NCI-H510A treated with DMSO at 0.1 percent for 48 hours (cell line): ENCODE measurements around the gene C12orf60.
A peak's percentile ranks its signal among the peaks of the same experiment; 100 is the strongest.

Experiments
- DNase-seq: peaks from one replicate; lab custom pipeline; 2025; lab: John Stamatoyannopoulos, UW

The C12orf60 gene

DNA sequence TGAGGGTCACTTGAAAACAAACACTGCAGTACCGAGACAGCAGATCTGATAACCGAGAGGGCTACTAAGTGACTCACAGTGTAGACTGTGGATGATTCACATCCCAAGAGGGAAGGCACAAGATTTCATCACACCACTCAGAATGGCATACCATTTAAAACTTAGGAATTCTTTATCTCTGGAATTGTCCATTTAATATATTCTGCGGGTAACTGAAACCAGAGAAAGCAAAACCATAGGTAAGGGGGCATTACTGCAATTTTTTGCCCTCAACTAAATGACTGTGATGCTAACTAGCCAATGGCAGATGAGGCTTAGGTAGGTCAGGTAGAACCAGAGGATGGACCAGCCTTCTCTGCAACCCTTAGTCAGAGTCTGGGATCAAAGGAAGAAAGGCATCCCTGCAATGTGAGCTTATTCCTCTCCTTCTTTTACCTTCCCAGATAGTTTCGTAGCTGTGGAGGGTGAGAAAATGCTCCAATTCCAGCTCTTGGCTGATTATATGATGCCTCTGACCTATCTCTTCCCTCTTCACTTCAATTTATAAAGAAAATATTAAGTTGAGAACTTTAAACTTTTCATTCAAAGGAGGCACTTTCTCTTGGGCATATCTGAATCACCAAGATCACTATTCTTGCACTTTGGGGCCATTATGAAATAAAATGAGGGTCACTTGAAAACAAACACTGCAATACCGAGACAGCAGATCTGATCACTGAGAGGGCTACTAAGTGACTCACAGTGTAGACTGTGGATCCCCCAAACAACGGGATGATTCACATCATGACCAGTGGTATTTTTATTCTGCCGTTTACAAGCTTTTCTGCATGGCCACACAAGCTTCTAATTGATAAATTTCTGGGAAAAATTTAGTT, 33.1 kb downstream of the C12orf60 start:
- no peak for DNase-seq

DNA sequence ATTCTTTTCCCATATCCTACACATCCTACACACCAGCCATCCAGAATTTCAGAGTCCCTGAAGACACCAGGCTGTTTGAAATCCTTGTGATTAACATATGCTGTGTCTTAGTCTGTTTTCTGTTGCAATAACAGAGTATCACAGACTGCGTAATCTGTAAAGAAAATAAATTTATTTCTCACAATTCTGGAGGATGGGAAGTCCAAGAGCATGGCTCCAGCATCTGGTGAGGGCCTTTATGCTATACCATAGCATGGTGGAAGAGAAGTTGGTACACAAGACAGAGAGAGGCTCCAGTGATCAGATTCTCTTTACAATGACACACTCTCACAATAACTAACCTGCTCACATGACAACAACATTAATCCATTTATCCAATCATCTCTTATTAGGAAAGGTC, 35.8 kb downstream of the C12orf60 start:
- DNase-seq = no peak

- DNase-seq = peak; percentile 29
Observed at GRCh38 chr12:14840616-14841015, 37.1 kb downstream of the C12orf60 start.

- DNase-seq = no peak
Observed at GRCh38 chr12:14841761-14842160, 38.3 kb downstream of the C12orf60 start.

- no peak for DNase-seq
Observed at GRCh38 chr12:14842315-14842714, 38.8 kb downstream of the C12orf60 start.

GRCh38 chr12:14843425-14843887, 40.0 kb downstream of the C12orf60 start, which contains the start of gene ART4:
ART4 (minus strand) TSS chr12:14843526; CDS start chr12:14843113, 413 bp downstream.
- DNase-seq = no peak

DNA sequence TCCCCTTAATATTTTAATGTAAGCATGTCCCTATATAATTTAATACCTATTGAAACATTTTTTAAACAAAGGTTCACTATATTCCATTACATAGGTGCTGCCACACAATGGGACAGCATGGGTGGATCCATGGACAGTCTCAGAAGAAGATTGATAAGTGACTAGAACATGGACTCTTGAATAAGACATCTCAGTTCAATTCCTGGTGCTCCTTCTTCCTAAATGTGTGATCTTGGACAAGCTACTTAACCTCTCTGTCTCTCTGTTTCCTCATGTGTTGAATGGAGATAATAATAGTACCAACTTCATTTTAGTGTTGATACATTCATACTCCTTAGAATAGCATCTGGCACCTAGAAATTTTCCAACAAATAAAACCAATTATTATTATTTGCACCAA, 40.9 kb downstream of the C12orf60 start:
- DNase-seq = no peak

DNA sequence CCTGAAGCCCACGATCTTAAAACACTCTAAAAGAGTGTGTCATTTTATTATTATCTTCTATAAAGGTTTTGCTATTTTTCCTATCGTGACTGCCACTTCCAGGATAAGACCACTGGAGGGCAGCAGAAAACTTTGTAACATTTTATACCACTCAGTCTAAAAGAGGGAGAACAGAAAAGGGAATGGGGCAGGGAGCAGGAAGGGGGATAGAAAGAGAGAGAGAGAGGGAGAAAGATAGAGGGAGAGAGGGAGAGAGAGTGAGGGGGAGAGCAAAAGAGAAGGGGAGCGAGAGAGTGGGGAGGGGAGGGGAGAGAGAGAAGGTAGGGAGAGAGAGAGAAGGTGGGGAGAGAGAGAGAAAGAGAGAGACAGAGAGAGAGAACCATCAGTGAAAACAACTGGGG, 41.9 kb downstream of the C12orf60 start:
- peak; percentile 51 for DNase-seq

DNA sequence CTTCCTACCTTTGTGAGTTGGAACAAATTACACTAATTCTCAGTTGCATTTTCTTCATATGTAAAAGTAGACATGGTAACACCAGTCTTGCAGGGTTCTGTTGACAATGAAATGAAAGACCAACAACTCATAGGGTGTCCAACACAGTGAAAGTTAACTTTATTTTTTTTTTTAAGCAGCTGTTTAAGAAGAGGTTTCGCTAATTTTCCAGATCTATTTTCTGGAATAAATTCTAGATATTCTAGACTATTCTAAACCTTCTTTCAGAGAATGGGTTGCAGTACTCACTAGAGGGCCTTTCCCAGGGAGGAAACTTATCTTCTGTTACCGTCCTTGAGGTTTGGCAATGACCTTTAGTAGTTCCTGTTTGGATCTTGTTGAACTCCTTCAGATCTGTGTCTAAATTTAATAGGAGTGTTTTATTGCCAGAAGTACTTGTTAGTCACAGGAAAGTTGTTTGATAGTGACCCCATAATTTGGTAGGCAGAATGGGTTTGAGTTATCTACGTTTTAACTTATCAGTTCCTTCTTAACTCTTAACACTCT, 42.6 kb downstream of the C12orf60 start:
- DNase-seq = no peak

DNA sequence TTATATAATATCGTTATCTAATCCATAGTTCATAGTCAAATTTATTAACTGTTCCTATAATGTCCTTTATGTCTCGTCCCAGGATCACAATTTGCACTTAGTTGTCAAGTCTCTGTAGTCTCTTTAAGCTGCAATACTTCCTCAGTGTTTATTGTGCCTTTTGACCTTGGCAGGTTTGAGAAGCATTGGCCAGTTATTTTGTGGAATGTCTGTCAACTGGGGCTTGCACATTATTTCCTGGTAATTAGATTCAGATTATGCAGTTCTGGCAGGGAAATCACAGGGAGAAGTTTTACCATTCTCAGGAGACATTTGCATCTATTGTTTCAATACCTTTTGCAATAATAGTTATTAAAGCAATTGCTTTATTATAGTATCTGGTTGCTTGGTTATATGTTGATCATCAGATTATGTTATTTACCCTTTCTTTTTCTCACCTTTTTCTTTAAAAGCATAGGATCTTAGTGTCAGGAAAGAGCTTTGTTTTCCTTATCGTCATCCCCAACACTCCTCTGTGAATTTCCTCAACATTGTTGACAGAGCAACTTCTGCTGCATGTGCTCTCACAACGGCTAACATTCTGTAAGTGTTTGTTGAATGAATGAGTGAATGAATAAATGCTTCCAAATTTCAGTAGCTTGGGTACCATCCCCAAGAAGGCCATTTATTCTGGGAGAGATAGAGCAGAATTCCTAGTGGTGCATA, 43.6 kb downstream of the C12orf60 start:
- DNase-seq = no peak

- DNase-seq = no peak
Observed at GRCh38 chr12:14849661-14850060, 46.2 kb downstream of the C12orf60 start.

GRCh38 chr12:14850929-14851663, 47.6 kb downstream of the C12orf60 start:
- DNase-seq = no peak

DNA sequence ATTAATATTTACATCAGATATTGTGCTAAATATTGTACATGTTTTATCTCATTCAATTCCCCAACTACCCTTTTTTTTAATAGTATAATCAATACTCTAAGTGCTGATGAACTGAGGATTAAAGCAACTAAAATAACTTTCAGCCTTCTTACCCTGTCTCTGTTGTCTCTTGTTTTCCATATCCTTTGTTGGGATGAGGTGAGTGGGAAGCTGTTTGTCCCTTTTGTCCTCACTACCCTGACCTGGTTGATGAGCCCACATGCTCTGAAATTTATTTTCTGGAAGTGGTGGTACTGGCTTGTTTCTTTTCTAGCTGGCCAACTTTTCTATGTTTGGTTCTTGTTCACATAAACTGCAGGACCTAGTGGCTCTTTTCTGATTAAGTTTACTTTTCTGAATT, 49.4 kb downstream of the C12orf60 start:
- DNase-seq = no peak

DNA sequence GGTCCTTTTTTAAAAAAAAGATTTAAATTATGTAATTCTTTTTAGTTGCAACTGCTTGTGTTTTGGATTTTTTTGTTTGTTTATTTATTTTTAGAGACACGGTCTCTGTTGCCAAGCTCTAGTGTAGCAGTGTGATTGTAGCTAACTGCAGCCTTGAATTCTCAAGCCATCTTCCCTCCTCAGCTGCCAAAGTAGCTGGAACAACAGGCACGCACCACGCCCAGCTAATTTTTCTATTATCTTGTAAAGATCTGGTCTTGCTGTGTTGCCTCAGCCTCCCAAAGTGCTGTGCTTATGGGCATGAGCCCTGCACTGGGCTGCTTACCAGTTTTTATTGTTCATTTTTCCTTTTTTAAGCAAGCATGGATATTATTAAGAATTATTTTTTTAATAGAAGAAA, 50.5 kb downstream of the C12orf60 start:
- DNase-seq = no peak

- no peak for DNase-seq
Observed at GRCh38 chr12:14854586-14855183, 51.2 kb downstream of the C12orf60 start.

GRCh38 chr12:14858513-14858912, 55.0 kb downstream of the C12orf60 start:
- DNase-seq = no peak

GRCh38 chr12:14860490-14860889, 57.0 kb downstream of the C12orf60 start:
- no peak for DNase-seq

DNA sequence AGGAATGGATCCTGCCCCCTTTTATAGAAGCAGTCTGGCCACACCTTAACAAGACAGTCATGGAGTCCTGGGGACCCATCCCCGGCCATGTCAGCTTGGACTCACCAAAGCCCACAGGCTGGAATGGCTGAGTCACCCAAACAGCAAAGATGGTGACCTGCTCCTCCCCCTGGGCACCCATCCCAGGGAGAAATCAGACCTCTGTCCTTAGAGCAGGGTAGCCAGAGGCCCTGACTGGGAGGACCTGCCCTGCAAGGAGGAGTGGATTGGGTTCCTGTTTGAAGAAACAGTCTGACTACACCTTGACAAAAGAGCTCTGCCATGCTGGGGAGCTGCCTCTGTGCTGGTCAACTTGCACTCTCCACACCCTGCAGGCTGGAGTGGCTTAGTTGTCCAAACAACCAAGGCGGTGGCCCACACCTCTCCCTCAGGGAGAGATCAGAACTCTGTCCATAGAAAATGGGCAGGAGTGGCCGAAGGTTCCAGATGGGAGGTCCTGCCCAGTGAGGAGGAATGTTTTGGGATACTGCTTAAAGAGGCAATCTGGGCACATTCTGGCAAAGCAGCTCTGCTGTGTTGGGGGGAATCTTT, 65.5 kb downstream of the C12orf60 start:
- no peak for DNase-seq

DNA sequence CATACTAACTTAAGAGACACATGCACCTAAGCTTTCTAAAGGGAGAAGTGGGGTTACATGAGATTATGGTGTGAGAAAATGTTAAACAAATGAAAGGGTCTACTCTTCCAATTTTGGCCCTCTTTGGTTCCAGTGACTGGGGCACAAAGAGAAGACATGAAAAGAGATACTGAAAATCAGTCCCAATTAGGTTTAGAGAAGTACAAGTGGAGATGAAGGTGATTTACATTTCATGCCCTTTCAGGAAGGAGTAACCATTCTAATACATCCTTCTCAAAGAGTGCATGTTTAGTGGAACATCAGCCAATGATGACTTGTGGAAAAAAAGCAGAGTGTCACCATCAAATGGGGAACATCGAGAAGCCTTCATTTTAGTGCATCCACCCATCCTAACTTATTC, 67.8 kb downstream of the C12orf60 start:
- no peak for DNase-seq

DNA sequence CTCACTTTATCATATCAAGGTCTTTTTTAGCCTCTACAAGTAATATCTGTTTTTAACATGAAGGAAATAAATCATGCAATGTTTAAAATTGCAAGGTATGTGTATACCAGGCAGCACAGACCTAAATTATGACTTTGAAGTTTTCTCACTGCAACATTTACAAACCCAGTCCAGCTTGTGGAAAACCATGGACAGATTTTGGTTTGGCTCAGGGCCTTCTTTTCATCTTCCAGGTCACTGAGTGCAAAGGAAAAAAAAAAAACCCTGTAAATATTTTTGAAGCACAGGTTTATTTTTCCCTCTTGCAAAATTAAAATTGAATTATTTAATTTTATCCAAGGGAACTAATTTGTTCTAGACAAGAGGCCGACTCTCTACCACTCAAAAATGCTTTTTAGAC, 68.4 kb downstream of the C12orf60 start:
- no peak for DNase-seq

DNA sequence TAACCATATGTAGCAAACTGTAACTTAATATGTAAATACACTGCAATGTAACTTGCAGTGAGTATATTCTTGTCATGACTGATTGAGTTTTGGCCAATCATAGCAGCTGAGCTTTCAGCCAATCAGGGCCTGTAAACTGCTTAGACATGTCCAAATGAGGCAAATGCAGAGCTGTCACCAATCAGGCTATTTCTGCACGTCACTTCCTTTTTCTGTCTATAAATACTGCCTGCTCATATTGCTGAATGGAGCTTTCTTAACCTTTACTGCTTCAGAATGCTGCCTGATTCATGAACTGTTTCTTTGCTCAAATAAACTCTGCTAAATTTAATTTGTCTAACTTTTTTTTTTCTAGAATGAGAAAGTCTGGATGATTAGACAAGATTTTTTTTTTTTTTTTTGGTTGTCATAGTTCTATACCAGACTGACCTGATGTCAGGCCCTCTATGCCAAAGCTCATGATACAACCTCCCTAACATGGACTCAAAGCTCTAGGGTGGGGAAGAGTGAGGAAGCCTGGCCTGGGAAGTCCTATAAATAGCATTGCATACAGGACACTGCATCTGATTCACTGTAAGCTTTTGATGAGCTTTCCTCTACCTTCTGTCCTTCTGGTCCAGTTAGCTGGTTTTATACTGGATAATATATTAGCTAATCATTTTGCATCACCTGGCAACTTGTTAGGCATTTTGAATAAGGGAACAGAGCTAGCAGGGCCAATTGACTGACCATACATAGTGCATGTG, 70.1 kb downstream of the C12orf60 start:
- no peak for DNase-seq
